GM12878 (cell line): ENCODE data around the gene LAMB4. TPM values are rescaled to one million over a fixed set of nuclear protein-coding genes. Genes with fewer than 3 reads are reported as not detected.

Source experiments
- ATAC-seq: fragments of 200-7000 bp; cut with Tn5 transposase; 3 replicates; pipeline ENCODE4 v1.9.1; 2020; ENCODE audit warnings: mild to moderate bottlenecking, moderate library complexity
- BruUV-seq: library from RNA; stranded (reverse); fragments of 400-500 nt; replicated peaks from 2 replicates; lab custom pipeline; 2021; lab: Mats Ljungman, UMichigan
- CTCF ChIA-PET: fragments of 300-600 bp; sonication (Branson Sonifier 250); formaldehyde crosslinking; extraction: SDS; loops from one replicate; lab custom pipeline; 2021; ENCODE audit warnings: inconsistent platforms; lab: Yijun Ruan, JAX
- POLR2A ChIA-PET: fragments of 350-600 bp; formaldehyde crosslinking; extraction: SDS; loops from one replicate; lab custom pipeline; 2021; ENCODE audit warnings: inconsistent platforms; lab: Charles Lee
- RAD21 ChIA-PET: fragments of 300-600 bp; sonication (Branson Sonifier 250); formaldehyde crosslinking; loops from one replicate; lab custom pipeline; 2023; ENCODE audit warnings: antibody characterized with exemption; ENCODE audit not compliant: unreplicated experiment; lab: Charles Lee
- SMC1A ChIA-PET: fragments of 300-600 bp; sonication (Branson Sonifier 250); formaldehyde crosslinking; loops from one replicate; lab custom pipeline; 2023; ENCODE audit not compliant: unreplicated experiment, uncharacterized antibody; lab: Charles Lee
- DNase-seq: peaks from one replicate; pipeline ENCODE4 v3.0.0-alpha.2; 2011; ENCODE audit warnings: low read depth, low spot score
- FAIRE-seq: peaks from 3 replicates; lab custom pipeline; 2011; peaks lifted over from hg19 to GRCh38; lab: Jason Lieb, UNC
- H2AFZ ChIP-seq: 2 replicates; pipeline ENCODE4 v1.6.0; 2011; ENCODE audit warnings: low read depth, low read length, control low read depth; ENCODE audit not compliant: control insufficient read depth
- H3K27ac ChIP-seq: 2 replicates; pipeline ENCODE4 v1.5.1; 2011; ENCODE audit warnings: control low read depth; ENCODE audit not compliant: control insufficient read depth, insufficient read depth
- H3K27me3 ChIP-seq, 2 experiments: replicated peaks in 1 of 2; 2 replicates each; pipeline versions ENCODE4 v1.6.0 to v1.6.1; 2011; ENCODE audit warnings: low read length in 1 of 2; ENCODE audit not compliant: control insufficient read depth in 2 of 2, insufficient read depth in 2 of 2
- H3K36me3 ChIP-seq, 2 experiments: 2 replicates each; pipeline ENCODE4 v1.5.1; 2011; ENCODE audit warnings: low read length in 1 of 2; ENCODE audit not compliant: control insufficient read depth in 2 of 2, insufficient read depth in 2 of 2
- H3K4me1 ChIP-seq: 2 replicates; pipeline ENCODE4 v1.6.1; 2011; ENCODE audit warnings: mild to moderate bottlenecking, low read length, moderate library complexity, mixed read lengths; ENCODE audit not compliant: control insufficient read depth, insufficient read depth
- H3K4me2 ChIP-seq: 2 replicates; pipeline ENCODE4 v1.6.0; 2011; ENCODE audit warnings: control low read depth; ENCODE audit not compliant: control insufficient read depth, insufficient read depth
- H3K4me3 ChIP-seq: fragments of 200-600 bp; sonication (generic); 2 replicates; pipeline ENCODE4 v1.5.1; 2016
- H3K79me2 ChIP-seq: 2 replicates; pipeline ENCODE4 v1.6.0; 2011; ENCODE audit warnings: low read length; ENCODE audit not compliant: control insufficient read depth, insufficient read depth
- H3K9ac ChIP-seq: 2 replicates; pipeline ENCODE4 v1.8.0; 2011; ENCODE audit warnings: low read length, control low read depth, mixed read lengths; ENCODE audit not compliant: control insufficient read depth, insufficient read depth
- H3K9me3 ChIP-seq: replicated peaks from 3 replicates; pipeline ENCODE4 v1.5.1; 2011; ENCODE audit warnings: mild to moderate bottlenecking, low read length; ENCODE audit not compliant: control insufficient read depth, insufficient read depth
- H4K20me1 ChIP-seq: 2 replicates; pipeline ENCODE4 v1.6.0; 2011; ENCODE audit not compliant: control insufficient read depth, insufficient read depth
- ASH2L ChIP-seq: fragments of 300-600, 200-600 bp; sonication (generic); IDR thresholded peaks from 2 replicates; pipeline ENCODE4 v1.6.1; 2017; ENCODE audit warnings: low read depth, mild to moderate bottlenecking, borderline replicate concordance
- EGR1 ChIP-seq, 2 experiments: IDR thresholded peaks; 1 replicate in 1 of 2; 2 replicates in 1 of 2; pipeline ENCODE4 v1.6.1; 2011 to 2012; ENCODE audit warnings: low read depth in 2 of 2, low read length in 2 of 2, borderline replicate concordance in 1 of 2, mild to moderate bottlenecking in 1 of 2, moderate library complexity in 1 of 2
- ZZZ3 ChIP-seq: IDR thresholded peaks from 2 replicates; pipeline ENCODE4 v1.6.1; 2011; ENCODE audit warnings: low read depth; ENCODE audit not compliant: control insufficient read depth, insufficient read length
- WGBS: methylation state at CpG from one replicate; pipeline ENCODE4 v1.1.6; 2016; ENCODE audit warnings: low lambda C conversion rate; ENCODE audit not compliant: insufficient replicate concordance, insufficient coverage; ENCODE audit errors: missing lambda C conversion rate; 5-methylcytosine and 5-hydroxymethylcytosine counted together
- in situ Hi-C: fragments of 300-500 bp; cut with MboI; formaldehyde crosslinking; loops from 9 replicates; pipeline ENCODE4 v1.14.3; 2018; ENCODE audit warnings: mixed read lengths
- intact Hi-C: fragments of 100-400 bp; cut with micrococcal nuclease; formaldehyde crosslinking; loops from one replicate; pipeline ENCODE4 v1.14.2; 2022; ENCODE audit not compliant: unreplicated experiment
- polyA plus RNA-seq, 11 experiments: library from polyadenylated mRNA; depleted of rRNA in 4 of 11; unstranded in 6 of 11; stranded (reverse) in 5 of 11; fragments of >200 nt; fragmentation: Nextera tagmentation in 4 of 11; fragmentation: Illumina TruSeq in 1 of 11; extraction: Ambion mirVana in 4 of 11; extraction: Trizol in 1 of 11; gene quantifications; 1 replicate in 1 of 11; 2 replicates in 10 of 11; pipeline versions ENCODE4 v1.2.1 to v1.2.3, GENCODE V29; 2011 to 2016; ENCODE audit warnings: inconsistent platforms in 2 of 11, missing spikeins in 2 of 11, low read depth in 1 of 11
- total RNA-seq, 4 experiments: library from RNA; depleted of rRNA in 3 of 4; stranded (reverse); fragments of >200 nt in 3 of 4; fragmentation: Illumina TruSeq in 1 of 4; extraction: Trizol in 1 of 4; gene quantifications; 2 replicates each; pipeline versions ENCODE4 v1.2.1 to v1.2.3, GENCODE V29; 2013 to 2021
- TF ChIP-seq, protein P1 (sequence below), 3 experiments: IDR thresholded peaks in 2 of 3; conservative IDR thresholded peaks in 1 of 3; 2 replicates each; pipeline ENCODE4 v1.5.1; 2011; ENCODE audit warnings: low read depth in 3 of 3, low read length in 3 of 3, mild to moderate bottlenecking in 3 of 3, control low read depth in 2 of 3, moderate library complexity in 2 of 3, inconsistent platforms in 1 of 3, mixed read lengths in 1 of 3; ENCODE audit not compliant: control insufficient read depth in 2 of 3, insufficient read depth in 1 of 3; ENCODE audit errors: extremely low read depth in 1 of 3

LAMB4 gene
- total and polyA plus RNA-seq, 10 of the 15 experiments (the other 5 are each of a cell fraction or from before 2014, with no cell fraction given): 0.04 to 0.06 TPM; not detected in 8

DNA sequence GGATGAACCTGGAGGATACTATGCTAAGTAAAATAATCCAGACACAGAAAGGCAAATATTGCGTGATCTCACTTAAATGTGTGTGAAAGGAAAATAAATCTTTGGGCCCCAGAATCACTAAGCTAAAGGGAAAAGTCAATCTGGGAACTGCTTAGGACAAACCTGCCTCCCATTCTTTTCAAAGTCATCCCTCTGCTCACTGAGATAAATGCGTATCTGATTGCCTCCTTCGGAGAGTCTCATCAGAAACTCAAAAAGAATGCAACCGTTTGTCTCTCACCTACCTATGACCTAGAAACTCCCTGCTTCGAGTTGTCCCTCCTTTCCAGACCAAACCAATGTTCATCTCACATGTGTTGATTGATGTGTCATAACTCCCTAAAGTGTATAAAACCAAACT is 40.1 kb upstream of the LAMB4 start:
- POLR2A ChIA-PET: no interaction called here
- no peaks in the 10 kb centered on the region for H3K36me3 ChIP-seq
- intact Hi-C loops (no loop called here), in situ Hi-C loops (no loop called here)
- 39% methylated on average over 5 of the region's 5 CpGs for WGBS
- SMC1A ChIA-PET: interaction anchor here (0.6 to 1.5 kb wide), 2 partner anchors 11 to 297 kb away, joined by 3 to 4 read pairs; no protein-coding TSS in a partner anchor
- ATAC-seq (no peak), DNase-seq (no peak), FAIRE-seq (no peak)
- H2AFZ ChIP-seq: no peak overlapping the region
- BruUV-seq: no TSS peak
- H3K79me2 ChIP-seq: no peaks in the 10 kb centered on the region
- no peak overlapping the region for H3K4me2 ChIP-seq
- TF ChIP-seq, protein P1, sequence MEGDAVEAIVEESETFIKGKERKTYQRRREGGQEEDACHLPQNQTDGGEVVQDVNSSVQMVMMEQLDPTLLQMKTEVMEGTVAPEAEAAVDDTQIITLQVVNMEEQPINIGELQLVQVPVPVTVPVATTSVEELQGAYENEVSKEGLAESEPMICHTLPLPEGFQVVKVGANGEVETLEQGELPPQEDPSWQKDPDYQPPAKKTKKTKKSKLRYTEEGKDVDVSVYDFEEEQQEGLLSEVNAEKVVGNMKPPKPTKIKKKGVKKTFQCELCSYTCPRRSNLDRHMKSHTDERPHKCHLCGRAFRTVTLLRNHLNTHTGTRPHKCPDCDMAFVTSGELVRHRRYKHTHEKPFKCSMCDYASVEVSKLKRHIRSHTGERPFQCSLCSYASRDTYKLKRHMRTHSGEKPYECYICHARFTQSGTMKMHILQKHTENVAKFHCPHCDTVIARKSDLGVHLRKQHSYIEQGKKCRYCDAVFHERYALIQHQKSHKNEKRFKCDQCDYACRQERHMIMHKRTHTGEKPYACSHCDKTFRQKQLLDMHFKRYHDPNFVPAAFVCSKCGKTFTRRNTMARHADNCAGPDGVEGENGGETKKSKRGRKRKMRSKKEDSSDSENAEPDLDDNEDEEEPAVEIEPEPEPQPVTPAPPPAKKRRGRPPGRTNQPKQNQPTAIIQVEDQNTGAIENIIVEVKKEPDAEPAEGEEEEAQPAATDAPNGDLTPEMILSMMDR (IDR thresholded peaks at IDR 0.05 in 2 of 3, conservative IDR thresholded peaks at IDR 0.05 in 1 of 3; ENCODE audit: control insufficient read depth in 2 of 3, extremely low read depth in 1 of 3, insufficient read depth in 1 of 3, low read depth in 3 of 3, low read length in 3 of 3): no peak
- TF ChIP-seq ASH2L (no peak), ZZZ3 (no peak), EGR1 (IDR thresholded peaks at IDR 0.05; ENCODE audit: borderline replicate concordance in 1 of 2, low read depth in 2 of 2, low read length in 2 of 2) (no peak)
- H3K9me3 ChIP-seq: no peaks in the 10 kb centered on the region
- H3K4me1 ChIP-seq: no peaks in the 10 kb centered on the region
- RAD21 ChIA-PET: no interaction called here
- no peak overlapping the region for H3K4me3 ChIP-seq
- no peak overlapping the region for H3K9ac ChIP-seq
- H3K27ac ChIP-seq: no peak overlapping the region
- no peaks in the 10 kb centered on the region for H4K20me1 ChIP-seq
- CTCF ChIA-PET: no interaction called here
- no peaks in the 10 kb centered on the region for H3K27me3 ChIP-seq
